ENCODE measurements around the gene UBE2I. TPM values are rescaled to one million over a fixed set of nuclear protein-coding genes. Genes with fewer than 3 reads are reported as not detected.

The UBE2I gene
- total RNA-seq, 1 donor = 49.2 TPM

GRCh38 chr16:1305823-1306222 lies 3.6 kb upstream of the UBE2I start:
- H3K36me3 ChIP-seq (ENCODE audit: insufficient read depth, low read length) = no peaks in the 10 kb centered on the region
- H3K4me2 ChIP-seq (ENCODE audit: insufficient read depth, low read length) = no peak overlapping the region
- H3K4me1 ChIP-seq (ENCODE audit: insufficient read depth, low read length) = peaks cover 4% of the 10 kb centered on the region
- peaks cover 8% of the 10 kb centered on the region for H4K20me1 ChIP-seq (ENCODE audit: insufficient read depth, low read length)
- H3K27me3 ChIP-seq (ENCODE audit: insufficient read depth, low read length) = no peaks in the 10 kb centered on the region
- H3K4me3 ChIP-seq (ENCODE audit: insufficient read depth, low read length) = no peak overlapping the region
- H2AFZ ChIP-seq (ENCODE audit: low read length) = no peak overlapping the region
- no peak overlapping the region for H3K27ac ChIP-seq (ENCODE audit: low read depth, low read length)
- H3K79me2 ChIP-seq (ENCODE audit: insufficient read depth, low read length) = peaks cover 10% of the 10 kb centered on the region
- DNase-seq (ENCODE audit: insufficient read length, low spot score, missing footprints) = peak; percentile 50
- no peak for TF ChIP-seq CTCF (IDR thresholded peaks at IDR 0.05; ENCODE audit: extremely low read depth, low read depth, low read length)
- no peaks in the 10 kb centered on the region for H3K9me3 ChIP-seq (ENCODE audit: low read depth, low read length)

GRCh38 chr16:1306334-1306733 lies 3.1 kb upstream of the UBE2I start:
- Histone ChIP-seq H3K4me2 (ENCODE audit: insufficient read depth, low read length) (no peak overlapping the region), H3K27me3 (ENCODE audit: insufficient read depth, low read length) (no peaks in the 10 kb centered on the region), H3K4me3 (ENCODE audit: insufficient read depth, low read length) (no peak overlapping the region), H4K20me1 (ENCODE audit: insufficient read depth, low read length) (peaks cover 13% of the 10 kb centered on the region), H3K36me3 (ENCODE audit: insufficient read depth, low read length) (no peaks in the 10 kb centered on the region), H3K9me3 (ENCODE audit: low read depth, low read length) (no peaks in the 10 kb centered on the region), H3K27ac (ENCODE audit: low read depth, low read length) (no peak overlapping the region), H2AFZ (ENCODE audit: low read length) (no peak overlapping the region), H3K79me2 (ENCODE audit: insufficient read depth, low read length) (peaks cover 15% of the 10 kb centered on the region), H3K4me1 (ENCODE audit: insufficient read depth, low read length) (peaks cover 9% of the 10 kb centered on the region)
- peak; percentile 72 for DNase-seq (ENCODE audit: insufficient read length, low spot score, missing footprints)
- no peak for TF ChIP-seq CTCF (IDR thresholded peaks at IDR 0.05; ENCODE audit: extremely low read depth, low read depth, low read length)

- Histone ChIP-seq H3K27me3 (ENCODE audit: insufficient read depth, low read length) (no peaks in the 10 kb centered on the region), H2AFZ (ENCODE audit: low read length) (peak overlapping the region; percentile 77), H4K20me1 (ENCODE audit: insufficient read depth, low read length) (peaks cover 32% of the 10 kb centered on the region), H3K9me3 (ENCODE audit: low read depth, low read length) (no peaks in the 10 kb centered on the region), H3K79me2 (ENCODE audit: insufficient read depth, low read length) (peaks cover 35% of the 10 kb centered on the region), H3K27ac (ENCODE audit: low read depth, low read length) (no peak overlapping the region), H3K36me3 (ENCODE audit: insufficient read depth, low read length) (no peaks in the 10 kb centered on the region), H3K4me1 (ENCODE audit: insufficient read depth, low read length) (peaks cover 23% of the 10 kb centered on the region), H3K4me2 (ENCODE audit: insufficient read depth, low read length) (peak overlapping the region; percentile 43), H3K4me3 (ENCODE audit: insufficient read depth, low read length) (peak overlapping the region; percentile 81)
- no peak for DNase-seq (ENCODE audit: insufficient read length, low spot score, missing footprints)
- TF ChIP-seq CTCF (IDR thresholded peaks at IDR 0.05; ENCODE audit: extremely low read depth, low read depth, low read length) = no peak
These were observed 1.1 kb upstream of the UBE2I start for GRCh38 chr16:1308036-1308976.
